HFF-Myc (cell line): ENCODE results near the gene EHD3.

ENCODE experiments used
- DNase-seq: peaks from one replicate; pipeline ENCODE4 v3.0.0-alpha.2; 2011; ENCODE audit warnings: low read depth; ENCODE audit errors: extremely low read depth
- H3K4me3 ChIP-seq: replicated peaks from 2 replicates; pipeline ENCODE4 v1.5.1; 2011; ENCODE audit warnings: low read depth, mild to moderate bottlenecking, control low read depth, low read length
- TF ChIP-seq, protein P1 (sequence below): IDR thresholded peaks from 2 replicates; pipeline ENCODE4 v1.5.1; 2012; ENCODE audit warnings: mild to moderate bottlenecking, low read depth, low read length, control low read depth; ENCODE audit errors: missing control alignments

Gene EHD3

DNA sequence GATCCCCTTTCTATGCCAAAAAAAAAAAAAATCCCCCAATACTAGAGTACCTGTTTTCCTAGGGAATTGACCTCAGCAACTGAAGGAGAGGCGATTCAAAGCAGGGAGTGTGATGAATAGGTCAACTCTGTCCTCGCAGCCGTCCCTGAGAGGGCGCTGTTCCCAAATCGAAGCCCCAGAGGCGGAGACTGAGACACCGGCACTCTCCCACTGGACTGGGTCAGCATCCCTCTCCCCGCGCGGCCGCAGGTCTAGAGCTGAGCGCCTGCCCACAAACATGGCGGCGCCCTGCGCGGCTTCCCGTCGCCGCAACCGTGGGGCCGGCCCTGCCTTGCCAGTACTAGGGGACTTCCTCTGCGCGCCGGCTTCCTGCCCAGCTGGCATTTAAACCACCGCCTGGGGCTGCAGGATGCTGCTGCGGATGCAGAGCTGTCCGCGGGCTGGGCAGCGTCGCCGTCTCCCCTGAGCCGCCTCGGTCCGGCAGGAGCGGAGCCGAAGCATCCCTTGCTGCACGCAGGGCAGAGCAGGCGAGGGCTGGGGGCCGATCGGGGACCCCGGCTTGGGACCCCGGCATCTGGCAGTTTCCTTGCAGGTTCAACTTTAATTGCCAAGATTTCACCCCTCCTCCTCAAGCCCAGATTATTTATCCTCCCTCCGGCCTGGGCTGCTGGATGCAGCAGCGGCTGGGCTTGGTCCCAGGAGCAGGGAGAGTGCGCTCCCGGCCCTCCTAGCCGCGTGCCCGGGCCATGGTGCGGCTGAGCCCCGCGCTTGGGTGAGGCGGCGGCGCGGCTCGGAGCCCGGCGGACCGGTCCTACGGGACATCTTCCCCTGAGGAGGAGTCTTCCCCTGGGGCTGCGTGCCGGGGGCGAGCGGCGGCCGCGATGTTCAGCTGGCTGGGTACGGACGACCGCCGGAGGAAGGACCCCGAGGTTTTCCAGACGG is at the start of gene EHD3:
EHD3 (plus strand) TSS at position 412 of the 942 bp plus-strand sequence; CDS start at position 882, 470 bp downstream.
- peak within 1 kb of the TSS; percentile 71 for H3K4me3 ChIP-seq
- TF ChIP-seq, protein P1, sequence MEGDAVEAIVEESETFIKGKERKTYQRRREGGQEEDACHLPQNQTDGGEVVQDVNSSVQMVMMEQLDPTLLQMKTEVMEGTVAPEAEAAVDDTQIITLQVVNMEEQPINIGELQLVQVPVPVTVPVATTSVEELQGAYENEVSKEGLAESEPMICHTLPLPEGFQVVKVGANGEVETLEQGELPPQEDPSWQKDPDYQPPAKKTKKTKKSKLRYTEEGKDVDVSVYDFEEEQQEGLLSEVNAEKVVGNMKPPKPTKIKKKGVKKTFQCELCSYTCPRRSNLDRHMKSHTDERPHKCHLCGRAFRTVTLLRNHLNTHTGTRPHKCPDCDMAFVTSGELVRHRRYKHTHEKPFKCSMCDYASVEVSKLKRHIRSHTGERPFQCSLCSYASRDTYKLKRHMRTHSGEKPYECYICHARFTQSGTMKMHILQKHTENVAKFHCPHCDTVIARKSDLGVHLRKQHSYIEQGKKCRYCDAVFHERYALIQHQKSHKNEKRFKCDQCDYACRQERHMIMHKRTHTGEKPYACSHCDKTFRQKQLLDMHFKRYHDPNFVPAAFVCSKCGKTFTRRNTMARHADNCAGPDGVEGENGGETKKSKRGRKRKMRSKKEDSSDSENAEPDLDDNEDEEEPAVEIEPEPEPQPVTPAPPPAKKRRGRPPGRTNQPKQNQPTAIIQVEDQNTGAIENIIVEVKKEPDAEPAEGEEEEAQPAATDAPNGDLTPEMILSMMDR = peak; percentile 75
- peak; percentile 73 for DNase-seq

DNA sequence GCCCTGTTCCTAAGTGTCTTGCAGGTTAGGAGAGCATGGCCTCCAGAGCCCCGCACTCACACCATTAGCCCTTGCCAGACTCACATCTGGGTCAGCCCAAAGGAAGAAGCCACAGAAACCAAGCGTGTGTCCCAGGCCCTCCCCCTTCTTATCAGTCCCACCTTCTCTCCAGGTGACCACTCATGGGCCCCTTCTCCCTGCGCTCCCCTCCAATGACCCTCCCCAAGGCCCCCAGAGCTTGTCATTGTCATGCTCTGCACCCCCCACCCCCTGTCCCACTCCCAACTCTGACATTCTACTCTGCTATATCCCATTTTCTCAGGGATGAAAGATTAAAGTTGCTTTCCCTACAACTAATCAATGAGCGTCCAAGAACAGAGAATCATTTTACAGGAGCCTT is 46.8 kb upstream of the EHD3 start:
- H3K4me3 ChIP-seq = no peak overlapping the region
- no peak for DNase-seq
- TF ChIP-seq, protein P1 = no peak

DNA sequence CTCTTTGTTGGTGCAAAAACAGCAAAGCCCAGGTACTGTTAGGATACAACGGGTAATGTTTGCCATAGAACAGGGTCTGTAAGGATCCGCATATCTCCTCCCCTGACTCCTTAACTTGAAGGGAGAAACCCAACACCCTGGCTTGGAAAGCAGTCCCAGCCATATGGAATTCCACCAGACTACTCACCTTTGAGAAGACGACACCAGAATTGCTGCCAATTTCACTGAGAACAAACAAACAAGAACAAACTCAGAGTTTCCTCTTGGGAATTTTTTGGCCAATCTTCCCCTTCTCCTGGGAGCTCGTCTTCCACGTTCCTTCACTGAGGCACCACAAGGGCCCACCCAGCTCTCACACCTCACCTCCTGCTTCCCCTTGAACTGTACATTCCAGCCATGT is 45.8 kb upstream of the EHD3 start:
- no peak for DNase-seq
- no peak overlapping the region for H3K4me3 ChIP-seq

GRCh38 chr2:31189141-31189540 is 44.8 kb upstream of the EHD3 start:
- TF ChIP-seq, protein P1 = no peak

More for the DNA sequence above, 45.8 kb upstream of the EHD3 start:
- TF ChIP-seq, protein P1 = no peak

GRCh38 chr2:31190188-31190587 is 43.8 kb upstream of the EHD3 start:
- H3K4me3 ChIP-seq = no peak overlapping the region
- no peak for DNase-seq
- TF ChIP-seq, protein P1 = no peak

More at GRCh38 chr2:31189141-31189540, 44.8 kb upstream of the EHD3 start:
- H3K4me3 ChIP-seq = no peak overlapping the region
- DNase-seq = no peak

DNA sequence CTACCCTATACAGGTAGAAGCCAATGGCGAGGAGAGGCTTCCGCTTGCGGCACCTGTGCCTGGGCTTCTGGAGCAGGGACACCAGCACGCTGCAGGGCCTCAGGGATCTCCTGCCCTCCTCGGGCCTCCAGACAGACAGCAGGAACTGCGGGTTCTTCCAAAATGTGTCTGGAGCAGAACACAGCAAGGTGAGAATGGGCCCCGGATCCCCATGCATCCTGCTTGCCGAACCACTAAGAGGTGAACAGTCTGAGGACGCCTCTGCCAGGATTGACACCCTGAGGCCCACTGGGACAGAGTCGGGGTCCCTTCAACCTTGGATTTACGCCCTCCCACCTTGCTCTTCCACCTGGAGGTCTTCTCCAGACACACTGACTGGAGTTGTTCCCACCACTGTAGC is 42.0 kb upstream of the EHD3 start:
- DNase-seq = no peak
- no peak overlapping the region for H3K4me3 ChIP-seq
- TF ChIP-seq, protein P1 = no peak
